Measurements from ENCODE around the gene ATP8B4. TPM values are rescaled to one million over a fixed set of nuclear protein-coding genes. Genes with fewer than 3 reads are reported as not detected.

The ATP8B4 gene
- total RNA-seq, 1 donor from 2014 or later: 0.98 TPM

DNA sequence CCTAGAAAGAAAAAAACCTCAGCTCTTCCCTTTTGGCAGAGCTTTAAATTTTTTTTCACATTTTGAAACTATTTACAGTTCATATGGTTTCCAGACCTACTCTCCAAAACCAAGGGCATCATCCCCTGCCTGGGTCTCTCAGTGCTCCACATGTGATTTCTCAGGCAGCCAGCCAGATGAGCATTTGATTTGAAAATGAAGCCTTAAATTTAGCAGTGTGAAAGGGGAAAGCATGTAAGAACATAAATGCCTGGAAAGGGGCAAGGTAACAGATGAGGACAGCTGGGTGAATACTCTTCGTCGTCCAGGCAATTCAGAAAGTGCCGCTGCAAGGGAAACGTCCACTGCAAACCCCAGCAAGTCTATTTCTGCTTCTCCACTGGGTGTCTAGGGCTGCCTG is 94.8 kb downstream of the ATP8B4 start:
- Mint-ChIP-seq H3K9me3 (ENCODE audit: low read depth) (no peaks in the 10 kb centered on the region), H3K36me3 (ENCODE audit: insufficient read depth) (no peaks in the 10 kb centered on the region), H3K27ac (no peak overlapping the region), H3K4me3 (ENCODE audit: low read depth) (no peak overlapping the region), H3K4me1 (ENCODE audit: low read depth) (no peaks in the 10 kb centered on the region), H3K27me3 (no peaks in the 10 kb centered on the region)
- DNase-seq (ENCODE audit: low spot score, unreplicated experiment): no peak
- TF ChIP-seq, protein P1, sequence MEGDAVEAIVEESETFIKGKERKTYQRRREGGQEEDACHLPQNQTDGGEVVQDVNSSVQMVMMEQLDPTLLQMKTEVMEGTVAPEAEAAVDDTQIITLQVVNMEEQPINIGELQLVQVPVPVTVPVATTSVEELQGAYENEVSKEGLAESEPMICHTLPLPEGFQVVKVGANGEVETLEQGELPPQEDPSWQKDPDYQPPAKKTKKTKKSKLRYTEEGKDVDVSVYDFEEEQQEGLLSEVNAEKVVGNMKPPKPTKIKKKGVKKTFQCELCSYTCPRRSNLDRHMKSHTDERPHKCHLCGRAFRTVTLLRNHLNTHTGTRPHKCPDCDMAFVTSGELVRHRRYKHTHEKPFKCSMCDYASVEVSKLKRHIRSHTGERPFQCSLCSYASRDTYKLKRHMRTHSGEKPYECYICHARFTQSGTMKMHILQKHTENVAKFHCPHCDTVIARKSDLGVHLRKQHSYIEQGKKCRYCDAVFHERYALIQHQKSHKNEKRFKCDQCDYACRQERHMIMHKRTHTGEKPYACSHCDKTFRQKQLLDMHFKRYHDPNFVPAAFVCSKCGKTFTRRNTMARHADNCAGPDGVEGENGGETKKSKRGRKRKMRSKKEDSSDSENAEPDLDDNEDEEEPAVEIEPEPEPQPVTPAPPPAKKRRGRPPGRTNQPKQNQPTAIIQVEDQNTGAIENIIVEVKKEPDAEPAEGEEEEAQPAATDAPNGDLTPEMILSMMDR (IDR thresholded peaks at IDR 0.05; ENCODE audit: unreplicated experiment): no peak

DNA sequence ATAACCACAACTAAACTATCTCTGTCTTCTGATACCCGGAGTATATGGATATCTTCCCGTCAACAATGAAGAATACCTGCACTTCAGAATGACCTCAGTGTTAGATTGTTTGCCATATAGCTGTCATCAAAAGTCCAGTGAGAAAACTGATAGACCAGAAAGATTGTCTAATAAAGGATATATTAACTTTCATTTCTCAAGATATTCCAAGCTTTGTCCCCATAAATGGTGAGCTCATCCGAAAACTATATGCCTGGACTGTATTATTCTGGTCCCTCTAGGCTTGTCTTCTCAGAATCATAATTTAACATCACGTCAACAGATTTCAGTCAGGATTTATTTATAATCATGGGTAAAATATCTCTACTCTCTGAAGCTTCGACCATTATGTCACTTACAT is 100.5 kb downstream of the ATP8B4 start:
- H3K9me3 Mint-ChIP-seq (ENCODE audit: low read depth): no peaks in the 10 kb centered on the region

DNA sequence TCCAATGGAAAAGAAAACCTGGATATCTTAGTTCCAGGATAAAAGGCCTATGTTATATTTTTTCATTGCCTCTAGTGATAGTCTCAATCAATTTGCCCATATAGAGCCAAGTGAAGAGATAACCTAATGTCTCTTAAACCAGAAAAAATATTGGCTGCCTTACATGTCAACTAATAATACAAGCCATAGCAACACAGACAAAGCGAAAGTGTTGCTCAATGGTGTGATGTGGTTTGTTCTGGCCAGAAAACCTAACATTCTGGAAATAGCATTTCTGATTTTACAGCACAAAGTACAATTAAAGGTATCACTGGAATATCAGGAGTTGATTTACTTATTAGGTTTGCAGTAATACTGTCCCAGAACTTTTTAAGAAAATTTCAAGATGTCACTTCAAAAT is 101.5 kb downstream of the ATP8B4 start:
- Mint-ChIP-seq H3K27me3 (peaks cover 6% of the 10 kb centered on the region), H3K27ac (no peak overlapping the region), H3K9me3 (ENCODE audit: low read depth) (no peaks in the 10 kb centered on the region), H3K4me1 (ENCODE audit: low read depth) (no peaks in the 10 kb centered on the region), H3K36me3 (ENCODE audit: insufficient read depth) (no peaks in the 10 kb centered on the region), H3K4me3 (ENCODE audit: low read depth) (no peak overlapping the region)
- TF ChIP-seq, protein P1 (IDR thresholded peaks at IDR 0.05; ENCODE audit: unreplicated experiment): no peak
- no peak for DNase-seq (ENCODE audit: low spot score, unreplicated experiment)

More for the DNA sequence above, 100.5 kb downstream of the ATP8B4 start:
- H3K4me1 Mint-ChIP-seq (ENCODE audit: low read depth): no peaks in the 10 kb centered on the region
- H3K27ac Mint-ChIP-seq: no peak overlapping the region
- peaks cover 6% of the 10 kb centered on the region for H3K27me3 Mint-ChIP-seq
- TF ChIP-seq, protein P1 (IDR thresholded peaks at IDR 0.05; ENCODE audit: unreplicated experiment): no peak
- no peak overlapping the region for H3K4me3 Mint-ChIP-seq (ENCODE audit: low read depth)
- H3K36me3 Mint-ChIP-seq (ENCODE audit: insufficient read depth): no peaks in the 10 kb centered on the region
- DNase-seq (ENCODE audit: low spot score, unreplicated experiment): no peak

DNA sequence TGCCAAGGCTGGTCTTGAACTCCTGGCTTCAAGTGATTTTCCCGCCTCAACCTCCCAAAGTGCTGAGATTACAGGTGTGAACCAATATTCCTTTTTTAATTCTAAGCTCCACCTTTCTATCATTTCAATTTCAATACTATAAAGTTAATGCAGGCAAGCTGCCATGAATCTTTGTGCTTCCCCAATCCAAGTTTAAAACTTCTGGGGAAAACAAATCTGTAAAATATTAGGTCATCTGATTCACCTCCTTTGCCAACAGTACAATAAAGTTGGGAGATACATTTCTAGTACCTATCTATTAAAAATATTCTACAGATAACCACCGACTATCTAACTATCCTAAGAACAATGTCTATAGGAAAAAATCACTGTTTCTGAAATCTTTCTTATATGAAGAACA is 102.1 kb downstream of the ATP8B4 start:
- H3K9me3 Mint-ChIP-seq (ENCODE audit: low read depth): no peaks in the 10 kb centered on the region
- H3K36me3 Mint-ChIP-seq (ENCODE audit: insufficient read depth): no peaks in the 10 kb centered on the region
- DNase-seq (ENCODE audit: low spot score, unreplicated experiment): no peak
- H3K27me3 Mint-ChIP-seq: peaks cover 6% of the 10 kb centered on the region
- no peak overlapping the region for H3K4me3 Mint-ChIP-seq (ENCODE audit: low read depth)
- TF ChIP-seq, protein P1 (IDR thresholded peaks at IDR 0.05; ENCODE audit: unreplicated experiment): no peak
- H3K4me1 Mint-ChIP-seq (ENCODE audit: low read depth): no peaks in the 10 kb centered on the region
- no peak overlapping the region for H3K27ac Mint-ChIP-seq

DNA sequence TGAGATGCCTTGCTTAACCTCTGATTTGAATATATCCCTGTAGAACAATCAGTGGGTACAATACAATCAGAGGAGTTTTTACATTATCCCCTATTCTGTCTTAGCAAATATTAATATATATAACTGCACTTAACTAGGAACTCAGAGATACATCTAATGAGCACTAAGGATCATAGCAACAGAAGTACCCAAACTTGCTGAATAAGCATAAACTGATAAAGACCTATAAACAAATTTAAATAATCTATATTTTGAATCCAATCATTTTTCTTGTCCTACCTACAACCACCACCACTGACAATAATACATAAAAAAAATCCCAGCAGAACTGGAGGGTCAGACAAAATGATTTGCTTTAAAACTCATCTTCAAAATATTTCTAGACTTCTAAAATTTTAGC is 106.2 kb downstream of the ATP8B4 start:
- DNase-seq (ENCODE audit: low spot score, unreplicated experiment): no peak
- Mint-ChIP-seq H3K27ac (no peak overlapping the region), H3K4me3 (ENCODE audit: low read depth) (no peak overlapping the region), H3K9me3 (ENCODE audit: low read depth) (no peaks in the 10 kb centered on the region), H3K27me3 (peaks cover 9% of the 10 kb centered on the region), H3K4me1 (ENCODE audit: low read depth) (peaks cover 6% of the 10 kb centered on the region), H3K36me3 (ENCODE audit: insufficient read depth) (no peaks in the 10 kb centered on the region)
- TF ChIP-seq, protein P1 (IDR thresholded peaks at IDR 0.05; ENCODE audit: unreplicated experiment): no peak
